Neural cell (in vitro differentiated cells): ENCODE measurements around the gene OR2T1.

Experiments used
- CTCF ChIP-seq: fragments of 450-650 bp; IDR thresholded peaks from 2 replicates; pipeline ENCODE4 v1.5.1; 2014; ENCODE audit warnings: antibody characterized with exemption, mild to moderate bottlenecking, moderate library complexity; ENCODE audit not compliant: poor library complexity, severe bottlenecking
- REST ChIP-seq: IDR thresholded peaks from 2 replicates; pipeline ENCODE4 v1.6.1; 2012; ENCODE audit warnings: borderline replicate concordance

DNA sequence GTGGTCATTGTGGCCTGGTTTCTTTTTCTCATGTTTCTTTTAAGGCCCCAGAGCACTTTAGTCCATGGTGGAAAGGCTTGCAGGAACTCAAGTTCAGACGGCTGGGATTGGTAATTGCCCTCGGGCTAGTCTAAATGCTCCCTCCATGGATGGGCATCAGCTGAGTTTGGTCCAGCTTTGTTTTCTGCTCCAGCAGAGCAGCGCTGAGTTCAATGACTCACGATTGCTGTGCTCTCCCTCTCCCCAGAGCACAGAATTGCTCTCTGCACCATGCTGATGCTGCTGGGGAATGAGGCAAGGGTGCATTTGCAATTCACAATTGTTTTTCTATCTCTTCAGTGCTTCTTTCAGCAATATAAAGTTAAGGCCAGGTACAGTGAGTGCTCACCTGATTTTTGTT is 29.1 kb upstream of the OR2T1 start:
- no peak for TF ChIP-seq CTCF
- no peak for TF ChIP-seq REST
